ENCODE results near the gene USH2A. TPM values are rescaled to one million over a fixed set of nuclear protein-coding genes. Genes with fewer than 3 reads are reported as not detected.

Gene USH2A
- total RNA-seq, 1 donor from 2014 or later, result 0.55 TPM

GRCh38 chr1:215606036-215606435, 817.2 kb downstream of the USH2A start:
- DNase-seq (ENCODE audit: low spot score, unreplicated experiment), result no peak
- H3K36me3 Mint-ChIP-seq (ENCODE audit: insufficient read depth), result peaks cover 20% of the 10 kb centered on the region

GRCh38 chr1:215605011-215605621, 818.1 kb downstream of the USH2A start:
- no peak overlapping the region for H3K27ac Mint-ChIP-seq
- H3K9me3 Mint-ChIP-seq (ENCODE audit: low read depth), result no peaks in the 10 kb centered on the region
- no peak for DNase-seq (ENCODE audit: low spot score, unreplicated experiment)
- no peak overlapping the region for H3K4me3 Mint-ChIP-seq (ENCODE audit: low read depth)
- no peak for TF ChIP-seq CTCF (IDR thresholded peaks at IDR 0.05; ENCODE audit: unreplicated experiment)
- H3K27me3 Mint-ChIP-seq, result no peaks in the 10 kb centered on the region
- peaks cover 20% of the 10 kb centered on the region for H3K4me1 Mint-ChIP-seq (ENCODE audit: low read depth)
- H3K36me3 Mint-ChIP-seq (ENCODE audit: insufficient read depth), result peaks cover 25% of the 10 kb centered on the region

More at GRCh38 chr1:215606036-215606435, 817.2 kb downstream of the USH2A start:
- H3K27ac Mint-ChIP-seq, result peak overlapping the region; percentile 30
- H3K4me1 Mint-ChIP-seq (ENCODE audit: low read depth), result peaks cover 14% of the 10 kb centered on the region
- H3K4me3 Mint-ChIP-seq (ENCODE audit: low read depth), result no peak overlapping the region
- H3K27me3 Mint-ChIP-seq, result no peaks in the 10 kb centered on the region
- H3K9me3 Mint-ChIP-seq (ENCODE audit: low read depth), result no peaks in the 10 kb centered on the region
- no peak for TF ChIP-seq CTCF (IDR thresholded peaks at IDR 0.05; ENCODE audit: unreplicated experiment)

- Mint-ChIP-seq H3K27ac (peak overlapping the region; percentile 1), H3K27me3 (no peaks in the 10 kb centered on the region), H3K9me3 (ENCODE audit: low read depth) (no peaks in the 10 kb centered on the region), H3K36me3 (ENCODE audit: insufficient read depth) (peaks cover 16% of the 10 kb centered on the region), H3K4me3 (ENCODE audit: low read depth) (no peak overlapping the region), H3K4me1 (ENCODE audit: low read depth) (peaks cover 21% of the 10 kb centered on the region)
- DNase-seq (ENCODE audit: low spot score, unreplicated experiment), result no peak
- no peak for TF ChIP-seq CTCF (IDR thresholded peaks at IDR 0.05; ENCODE audit: unreplicated experiment)
These were observed 819.9 kb downstream of the USH2A start for GRCh38 chr1:215603319-215603718.

- TF ChIP-seq CTCF (IDR thresholded peaks at IDR 0.05; ENCODE audit: unreplicated experiment), result no peak
- peak overlapping the region; percentile 81 for H3K27ac Mint-ChIP-seq
- H3K36me3 Mint-ChIP-seq (ENCODE audit: insufficient read depth), result peaks cover 30% of the 10 kb centered on the region
- H3K27me3 Mint-ChIP-seq, result no peaks in the 10 kb centered on the region
- no peak overlapping the region for H3K4me3 Mint-ChIP-seq (ENCODE audit: low read depth)
- no peaks in the 10 kb centered on the region for H3K9me3 Mint-ChIP-seq (ENCODE audit: low read depth)
- H3K4me1 Mint-ChIP-seq (ENCODE audit: low read depth), result peaks cover 18% of the 10 kb centered on the region
- DNase-seq (ENCODE audit: low spot score, unreplicated experiment), result no peak
These were observed 822.0 kb downstream of the USH2A start for GRCh38 chr1:215601276-215601675.

GRCh38 chr1:215600867-215601266, 822.4 kb downstream of the USH2A start:
- TF ChIP-seq CTCF (IDR thresholded peaks at IDR 0.05; ENCODE audit: unreplicated experiment), result no peak
- Mint-ChIP-seq H3K27me3 (no peaks in the 10 kb centered on the region), H3K9me3 (ENCODE audit: low read depth) (no peaks in the 10 kb centered on the region), H3K4me3 (ENCODE audit: low read depth) (no peak overlapping the region), H3K36me3 (ENCODE audit: insufficient read depth) (peaks cover 33% of the 10 kb centered on the region), H3K27ac (no peak overlapping the region), H3K4me1 (ENCODE audit: low read depth) (peaks cover 14% of the 10 kb centered on the region)
- no peak for DNase-seq (ENCODE audit: low spot score, unreplicated experiment)
